Islet of Langerhans (tissue), 1 donor: Measurements from ENCODE around the gene CA12.
"Not testable (repeated sequence)": the region's sequence is repeated elsewhere in the genome, so short reads cannot be mapped to it uniquely, and the experiment has no call there.

Experiments
- FAIRE-seq: peaks from one replicate; lab custom pipeline; 2011; peaks lifted over from hg19 to GRCh38; lab: Jason Lieb, UNC

CA12 gene

GRCh38 chr15:63357061-63357460 lies 24.6 kb downstream of the CA12 start:
- no peak for FAIRE-seq

DNA sequence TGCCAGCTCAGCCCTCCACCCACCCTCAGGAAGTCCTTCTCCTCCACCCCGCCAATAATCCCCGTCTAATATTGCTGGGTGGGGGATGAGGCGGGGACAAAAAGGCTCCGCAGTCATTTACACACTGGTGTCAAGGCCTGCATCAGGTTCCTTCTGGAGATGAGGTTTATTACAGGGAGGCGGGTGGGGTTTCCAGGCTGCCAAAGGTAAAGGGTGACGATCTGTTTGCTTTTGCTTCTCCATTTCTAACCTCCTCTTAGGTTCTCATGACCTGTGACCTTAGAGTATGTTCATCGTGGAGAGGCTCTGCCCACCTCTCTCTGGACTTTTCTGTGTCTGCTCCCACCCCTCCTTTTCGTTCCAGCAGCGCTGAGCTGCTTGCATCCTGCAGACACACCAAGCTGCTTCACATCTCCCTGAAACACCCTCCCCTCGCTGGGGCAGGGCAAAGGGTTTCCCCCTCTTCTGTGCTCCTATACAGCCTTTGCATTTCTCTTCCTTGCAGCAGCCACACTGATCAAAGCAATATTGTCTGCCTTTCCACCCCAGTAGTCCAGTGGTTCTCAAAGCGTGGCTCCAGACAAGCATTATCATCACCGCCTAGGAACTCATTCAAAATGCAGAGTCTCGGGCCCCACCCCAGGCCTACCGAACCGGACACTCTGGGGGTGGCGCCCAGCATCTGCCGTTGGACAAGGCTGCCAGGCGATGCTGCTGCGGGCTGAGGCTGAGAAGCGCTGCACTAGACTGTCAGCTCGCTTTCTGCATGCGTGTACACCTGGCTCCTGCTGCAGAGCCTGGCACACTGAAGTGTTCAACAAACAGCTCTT lies 26.6 kb downstream of the CA12 start:
- no peak for FAIRE-seq

GRCh38 chr15:63353887-63354286 lies 27.8 kb downstream of the CA12 start:
- FAIRE-seq = no peak

GRCh38 chr15:63353261-63353660 lies 28.4 kb downstream of the CA12 start:
- FAIRE-seq = no peak

DNA sequence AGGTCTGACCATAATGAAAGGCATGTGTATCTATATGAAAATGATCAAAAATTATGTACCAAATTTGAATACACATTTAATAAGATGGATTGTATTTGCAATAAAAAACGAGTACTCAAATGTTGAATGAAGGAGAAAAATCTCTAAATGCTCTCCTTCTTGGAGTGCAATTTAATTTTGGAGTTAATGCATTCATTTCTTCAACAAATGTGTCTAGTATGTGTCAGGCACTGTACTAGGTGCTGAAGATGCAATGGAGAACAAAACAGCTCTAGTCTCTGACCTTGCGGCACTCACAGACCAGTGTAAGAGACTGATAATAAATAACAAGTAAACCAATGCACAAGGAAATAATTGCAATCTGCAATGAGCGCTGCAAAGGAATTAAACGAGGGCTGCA lies 28.8 kb downstream of the CA12 start:
- no peak for FAIRE-seq

DNA sequence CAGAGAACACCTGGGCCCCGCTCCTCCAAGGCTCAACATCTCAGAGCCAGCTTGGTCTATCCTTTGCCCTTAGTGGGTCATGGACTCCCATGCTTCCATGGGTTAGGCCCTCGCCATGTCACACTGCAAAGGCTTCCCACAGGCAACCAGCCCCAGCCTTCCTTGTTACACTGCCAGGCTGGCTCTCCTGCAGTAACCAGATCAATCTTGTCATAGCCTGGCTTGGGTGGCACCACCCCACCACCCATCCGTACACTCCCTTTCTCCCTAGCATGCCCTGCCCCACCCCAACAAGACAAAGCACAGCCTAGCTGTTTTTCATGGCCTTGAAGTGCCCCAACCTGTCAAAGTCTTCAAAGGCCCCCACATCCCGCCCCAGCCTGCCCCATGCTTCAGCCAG lies 30.5 kb downstream of the CA12 start:
- no peak for FAIRE-seq

GRCh38 chr15:63350178-63350621 lies 31.4 kb downstream of the CA12 start:
- FAIRE-seq = no peak

- FAIRE-seq = no peak
These were observed 32.0 kb downstream of the CA12 start for GRCh38 chr15:63349621-63350020.

GRCh38 chr15:63349156-63349555 lies 32.5 kb downstream of the CA12 start:
- no peak for FAIRE-seq

DNA sequence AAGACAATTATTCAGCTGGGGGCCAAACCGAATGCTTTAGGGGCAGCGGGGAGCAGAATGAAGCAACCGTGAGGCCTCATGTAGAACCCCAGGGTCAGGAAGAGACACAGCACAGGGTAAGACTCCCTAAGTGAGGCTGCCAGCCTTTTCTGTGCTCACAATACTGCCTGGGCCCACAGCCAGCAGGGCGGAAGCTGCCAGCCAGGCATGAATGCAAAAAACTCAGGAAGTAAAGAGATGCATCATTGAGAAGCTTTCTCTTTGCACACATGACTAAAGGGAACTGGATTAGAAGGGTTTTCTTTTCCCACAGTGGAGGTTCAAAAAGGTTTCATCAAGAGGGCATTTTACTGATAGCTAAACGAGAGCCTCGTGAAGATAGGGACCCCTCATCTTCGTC lies 33.3 kb downstream of the CA12 start:
- no peak for FAIRE-seq

- no peak for FAIRE-seq
These were observed 34.4 kb downstream of the CA12 start for GRCh38 chr15:63347074-63347857.

DNA sequence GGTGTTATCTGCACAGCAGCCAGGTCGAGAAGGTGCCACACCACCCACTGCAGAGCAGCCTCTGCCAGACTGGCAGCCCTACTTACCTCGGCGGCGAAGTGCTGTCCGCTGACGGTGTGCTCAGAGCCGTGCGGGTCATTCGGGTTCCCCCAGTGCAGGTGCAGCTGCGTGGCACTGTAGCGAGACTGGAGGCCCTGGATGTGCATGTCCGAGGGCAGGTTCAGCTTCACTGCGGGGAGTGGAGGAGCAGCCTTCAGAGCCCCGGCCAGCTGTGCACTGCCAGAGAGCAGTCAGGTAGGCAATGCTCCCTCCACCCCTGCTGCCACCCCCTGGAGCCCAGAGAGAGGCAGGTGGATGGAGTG lies 36.3 kb downstream of the CA12 start:
- FAIRE-seq = no peak

GRCh38 chr15:63344731-63345390 lies 36.8 kb downstream of the CA12 start:
- no peak for FAIRE-seq

DNA sequence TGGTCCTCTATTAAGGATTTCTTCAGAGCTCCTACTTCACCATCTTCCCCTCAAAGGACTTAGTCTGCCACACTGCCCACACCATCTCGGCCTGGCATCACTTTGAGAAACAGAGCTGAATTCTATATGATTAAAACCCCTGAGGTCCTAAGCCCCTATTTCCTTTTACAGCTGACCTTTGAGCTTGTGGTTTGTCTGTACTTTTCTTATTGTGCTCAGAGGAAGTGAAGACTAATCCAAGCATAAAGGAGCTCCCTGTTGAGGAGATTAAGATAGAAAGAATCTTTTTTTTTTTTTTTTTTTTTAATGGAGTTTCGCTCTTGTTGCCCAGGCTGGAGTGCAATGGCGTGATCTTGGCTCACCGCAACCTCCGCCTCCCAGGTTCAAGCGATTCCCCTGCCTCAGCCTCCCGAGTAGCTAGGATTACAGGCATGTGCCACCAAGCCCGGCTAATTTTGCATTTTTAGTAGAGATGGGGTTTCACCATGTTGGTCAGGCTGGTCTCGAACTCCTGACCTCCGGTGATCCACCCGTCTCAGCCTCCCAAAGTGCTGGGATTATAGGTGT lies 38.6 kb downstream of the CA12 start:
- FAIRE-seq = not testable (repeated sequence)

- no peak for FAIRE-seq
These were observed 39.7 kb downstream of the CA12 start for GRCh38 chr15:63341898-63342297.

- no peak for FAIRE-seq
These were observed 40.8 kb downstream of the CA12 start for GRCh38 chr15:63340878-63341277.

GRCh38 chr15:63340353-63340752 lies 41.3 kb downstream of the CA12 start:
- FAIRE-seq = no peak

DNA sequence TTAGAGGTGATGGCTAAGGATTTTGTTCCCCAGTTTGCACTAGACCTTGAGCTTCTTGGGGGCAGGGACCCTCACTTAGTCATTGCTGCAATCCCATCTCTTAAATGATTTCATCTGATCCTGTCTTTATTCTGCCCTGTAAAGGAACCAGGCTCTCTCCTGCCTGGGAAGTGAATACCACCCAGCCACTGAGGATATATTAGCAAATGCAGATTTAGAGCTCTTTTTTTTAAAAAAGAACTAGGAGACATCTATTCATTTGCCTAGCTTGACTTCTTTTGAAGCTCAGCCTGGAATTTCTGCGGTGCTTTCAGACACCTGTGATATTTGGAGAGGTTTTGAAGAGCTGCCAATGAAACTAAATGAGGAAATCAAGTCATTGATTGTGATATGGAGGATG lies 41.8 kb downstream of the CA12 start:
- FAIRE-seq = no peak

DNA sequence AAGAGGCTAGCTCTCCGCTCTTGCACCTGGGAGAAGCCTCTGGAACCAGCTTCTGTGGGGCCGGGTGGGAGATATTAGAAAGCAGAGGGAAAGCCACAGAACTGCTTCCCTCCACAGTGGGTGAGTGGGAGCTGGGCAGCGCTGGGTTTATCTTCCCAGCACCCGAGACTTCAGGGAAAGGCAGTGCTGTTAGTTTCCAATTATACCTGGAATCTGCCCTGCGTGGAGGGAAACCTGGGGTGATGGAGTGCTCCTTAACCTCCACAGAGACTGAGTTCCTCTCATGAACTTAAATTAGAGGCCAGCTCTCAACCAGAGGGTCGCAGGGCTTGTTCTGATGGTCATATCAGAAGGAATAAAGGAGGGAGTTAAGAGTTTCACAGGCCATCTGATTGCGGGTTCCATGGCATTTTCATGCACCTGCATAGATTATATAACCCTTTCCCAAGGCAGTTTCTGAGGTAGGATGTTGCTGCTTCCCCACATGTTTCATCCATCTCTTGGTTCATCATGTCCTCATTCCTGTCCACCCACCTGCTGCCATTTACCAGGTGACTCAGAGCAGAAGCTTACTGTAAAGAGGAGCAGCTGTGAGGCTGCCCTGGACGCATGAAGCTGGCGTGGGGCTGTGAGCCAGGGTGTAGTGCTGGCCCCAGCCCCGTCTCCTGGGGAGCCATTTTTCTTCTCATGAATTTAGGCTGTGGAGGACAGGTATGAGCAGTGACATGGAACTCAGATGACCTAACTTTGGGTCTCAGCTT lies 42.5 kb downstream of the CA12 start:
- FAIRE-seq = no peak

DNA sequence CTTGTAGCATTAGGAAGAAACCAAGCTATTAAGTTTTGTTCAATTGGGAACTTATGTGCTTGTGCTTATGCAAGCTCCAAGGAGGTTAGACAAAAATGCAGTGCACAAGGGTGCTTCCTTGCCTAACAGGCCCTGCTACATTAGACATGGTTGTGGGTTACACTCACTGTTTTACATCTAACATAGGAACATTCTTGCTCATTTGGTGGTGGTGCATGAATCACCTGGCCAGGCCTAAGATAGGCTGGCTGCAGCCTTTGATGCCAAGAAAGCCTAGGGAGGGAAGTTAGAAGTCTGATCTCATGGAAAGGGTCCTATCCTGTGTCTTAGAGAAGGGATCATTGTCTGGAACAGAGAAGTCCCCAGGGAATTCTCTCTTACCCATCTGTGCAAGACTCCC lies 43.5 kb downstream of the CA12 start:
- no peak for FAIRE-seq

DNA sequence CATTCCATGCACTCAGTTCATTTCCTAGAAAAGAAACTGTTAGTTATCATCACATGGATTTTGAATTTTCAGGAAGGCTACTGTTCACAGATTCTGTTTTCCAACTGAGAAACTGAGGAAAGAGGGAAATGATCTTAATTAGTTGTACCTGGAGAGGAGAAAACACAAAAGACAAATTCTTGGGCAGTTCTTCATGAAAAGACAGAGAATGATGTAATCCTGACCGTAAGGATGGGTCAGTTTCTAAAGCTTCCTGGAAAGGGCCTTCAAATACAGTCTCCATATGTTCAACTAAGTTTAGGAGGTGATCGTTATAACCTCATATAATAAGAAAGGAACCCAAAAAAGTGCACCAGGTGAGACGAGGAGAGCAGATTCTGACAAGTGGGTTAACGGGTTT lies 44.6 kb downstream of the CA12 start:
- FAIRE-seq = no peak
